Kidney (tissue), 14 donors: ENCODE measurements around the gene STEAP2. TPM values are rescaled to one million over a fixed set of nuclear protein-coding genes. Genes with fewer than 3 reads are reported as not detected.
"Not testable (repeated sequence)": the region's sequence is repeated elsewhere in the genome, so short reads cannot be mapped to it uniquely, and the experiment has no call there.

Source experiments
- DNase-seq, 5 donors: peaks; one replicate each; pipeline ENCODE4 v3.0.0-alpha.2; 2013 to 2020
- FAIRE-seq: peaks from 2 replicates; lab custom pipeline; 2012; peaks lifted over from hg19 to GRCh38; lab: Jason Lieb, UNC
- H3K27ac ChIP-seq, 2 donors: one replicate each; pipeline ENCODE4 v1.7.0; 2013; ENCODE audit warnings: low read depth in 2 of 2, low read length in 2 of 2, inconsistent platforms in 1 of 2
- H3K27me3 ChIP-seq: one replicate; pipeline ENCODE4 v1.7.1; 2013; ENCODE audit warnings: low read length, inconsistent platforms; ENCODE audit not compliant: control insufficient read depth, insufficient read depth
- H3K36me3 ChIP-seq, 3 donors: one replicate each; pipeline versions ENCODE4 v1.7.0 to v1.7.1; 2013; ENCODE audit warnings: low read length in 3 of 3, control low read depth in 1 of 3, inconsistent platforms in 1 of 3; ENCODE audit not compliant: insufficient read depth in 3 of 3, control insufficient read depth in 2 of 3
- H3K4me1 ChIP-seq, 3 donors: one replicate each; pipeline versions ENCODE4 v1.7.0 to v1.7.1; 2013; ENCODE audit warnings: low read length in 3 of 3, inconsistent platforms in 1 of 3, low read depth in 1 of 3; ENCODE audit not compliant: control insufficient read depth in 2 of 3, insufficient read depth in 2 of 3
- H3K4me3 ChIP-seq, 3 donors: one replicate each; pipeline versions ENCODE4 v1.7.0 to v1.8.1; 2013; ENCODE audit warnings: low read length in 3 of 3, control low read depth in 1 of 3, inconsistent platforms in 1 of 3
- H3K9ac ChIP-seq, 3 donors: one replicate each; pipeline versions ENCODE4 v1.7.0 to v1.7.1; 2013; ENCODE audit warnings: low read length in 3 of 3, control low read depth in 1 of 3, inconsistent platforms in 1 of 3
- H3K9me3 ChIP-seq, 3 donors: one replicate each; pipeline versions ENCODE4 v1.7.0 to v1.7.1; 2013; ENCODE audit warnings: low read length in 3 of 3, control low read depth in 1 of 3, inconsistent platforms in 1 of 3; ENCODE audit not compliant: control insufficient read depth in 2 of 3, insufficient read depth in 1 of 3
- CTCF ChIP-seq: IDR thresholded peaks from 3 replicates; pipeline ENCODE4 v1.5.1; 2012; ENCODE audit warnings: mild to moderate bottlenecking, moderate library complexity, borderline replicate concordance; ENCODE audit not compliant: insufficient read depth; ENCODE audit errors: extremely low read depth
- intact Hi-C: fragments of 100-400 bp; cut with DNase I; formaldehyde crosslinking; loops from one replicate; pipeline ENCODE4 v1.11.1; 2022
- polyA plus RNA-seq: library from polyadenylated mRNA; stranded (reverse); fragments of 350-450 nt; fragmentation: Illumina TruSeq; extraction: RNeasy Lipid Tissue Mini Kit (QIAGEN cat#74804); gene quantifications from one replicate; pipeline ENCODE4 v1.2.3, GENCODE V29; 2014; ENCODE audit warnings: low read depth, low replicate concordance; ENCODE audit not compliant: insufficient read depth
- total RNA-seq: library from RNA; stranded (reverse); fragmentation: NEBNext Ultra II Directional; extraction: Animal tissue kit (Norgen Biotek cat#: 25700); gene quantifications from one replicate; pipeline ENCODE4 v1.2.1, GENCODE V29; 2021
- donor health status: control.
- donor health status: control.
- donor health status: control.
- donor health status: control.
- donor health status: control.
- donor health status: DM: yes; HTN: yes; CAD: no.
- donor health status: Normal renal cell carcinoma (clear cell type).

Gene STEAP2
- total and polyA plus RNA-seq, 2 donors from 2014 or later = 8.9 to 15.8 TPM

- no peaks in the 10 kb centered on the region for H3K9me3 ChIP-seq
- peaks cover 0 to 3% (median 0%) of the 10 kb centered on the region in 3 donors for H3K4me1 ChIP-seq
- H3K36me3 ChIP-seq = no peaks in the 10 kb centered on the region
- no peak overlapping the region for H3K9ac ChIP-seq
- H3K27ac ChIP-seq = no peak overlapping the region
- FAIRE-seq (no peak), DNase-seq (no peak)
- TF ChIP-seq CTCF = no peak
- no peak overlapping the region for H3K4me3 ChIP-seq
- H3K27me3 ChIP-seq = no peaks in the 10 kb centered on the region
- intact Hi-C loops = no loop called here
Measured at GRCh38 chr7:90180011-90180585, 31.4 kb upstream of the STEAP2 start.

GRCh38 chr7:90180649-90181048 is 30.9 kb upstream of the STEAP2 start:
- Histone ChIP-seq H3K9me3 (no peaks in the 10 kb centered on the region), H3K4me3 (no peak overlapping the region), H3K36me3 (no peaks in the 10 kb centered on the region), H3K27me3 (no peaks in the 10 kb centered on the region), H3K4me1 (peaks cover 0 to 3% (median 0%) of the 10 kb centered on the region in 3 donors), H3K27ac (no peak overlapping the region), H3K9ac (no peak overlapping the region)
- TF ChIP-seq CTCF = no peak
- intact Hi-C loops = no loop called here
- no peak for FAIRE-seq
- no peak for DNase-seq

- Histone ChIP-seq H3K27ac (no peak overlapping the region), H3K4me1 (peaks cover 0 to 3% (median 0%) of the 10 kb centered on the region in 3 donors), H3K9ac (no peak overlapping the region), H3K27me3 (no peaks in the 10 kb centered on the region), H3K9me3 (no peaks in the 10 kb centered on the region), H3K4me3 (no peak overlapping the region), H3K36me3 (no peaks in the 10 kb centered on the region)
- no peak for DNase-seq
- FAIRE-seq = no peak
- intact Hi-C loops = no loop called here
- TF ChIP-seq CTCF = no peak
Measured at GRCh38 chr7:90181485-90181884, 30.1 kb upstream of the STEAP2 start.

GRCh38 chr7:90186290-90186689 is 25.2 kb upstream of the STEAP2 start:
- FAIRE-seq, DNase-seq, H3K4me3 ChIP-seq, intact Hi-C loops, H3K9ac ChIP-seq, H3K27ac ChIP-seq, H3K9me3 ChIP-seq, H3K27me3 ChIP-seq, H3K4me1 ChIP-seq, H3K36me3 ChIP-seq: not testable (repeated sequence)
